HepG2 (cell line): ENCODE data around the gene UTP3. TPM values are rescaled to one million over a fixed set of nuclear protein-coding genes. Genes with fewer than 3 reads are reported as not detected.

Source experiments
- CEBPG ChIP-seq: IDR thresholded peaks from 2 replicates; pipeline ENCODE4 v1.6.1; 2016
- FIP1L1 ChIP-seq: fragments of 200-400 bp; formaldehyde crosslinking; IDR thresholded peaks from 2 replicates; pipeline ENCODE4 v1.6.1; 2018; ENCODE audit warnings: low read depth, mild to moderate bottlenecking, low read length, moderate library complexity, borderline replicate concordance; ENCODE audit not compliant: insufficient read depth
- FOXP4 ChIP-seq: sonication (generic); formaldehyde crosslinking; IDR thresholded peaks from 2 replicates; pipeline ENCODE4 v1.4.0; 2020; ENCODE audit warnings: missing genetic modification reagents
- IKZF4 ChIP-seq: sonication (generic); formaldehyde crosslinking; IDR thresholded peaks from 2 replicates; pipeline ENCODE4 v1.5.1; 2020; ENCODE audit warnings: borderline replicate concordance, mild to moderate bottlenecking, low read depth, missing genetic modification reagents; ENCODE audit errors: not compliant biosample characterization
- JDP2 ChIP-seq: sonication (generic); formaldehyde crosslinking; IDR thresholded peaks from 2 replicates; pipeline ENCODE4 v1.8.1; 2022; ENCODE audit warnings: missing genetic modification reagents, borderline replicate concordance
- KIAA2018 ChIP-seq: sonication (generic); formaldehyde crosslinking; IDR thresholded peaks from 2 replicates; pipeline ENCODE4 v1.5.0; 2020; ENCODE audit warnings: mild to moderate bottlenecking, missing genetic modification reagents, borderline replicate concordance
- NCOA1 ChIP-seq: sonication (generic); formaldehyde crosslinking; IDR thresholded peaks from 2 replicates; pipeline ENCODE4 v1.9.0; 2021; ENCODE audit warnings: missing genetic modification reagents
- PAWR ChIP-seq: sonication (generic); formaldehyde crosslinking; IDR thresholded peaks from 2 replicates; pipeline ENCODE4 v1.4.0; 2020; ENCODE audit warnings: missing genetic modification reagents, mild to moderate bottlenecking, borderline replicate concordance
- TFAP4 ChIP-seq: sonication (generic); IDR thresholded peaks from 2 replicates; pipeline ENCODE4 v1.6.1; 2016; ENCODE audit warnings: low read depth, borderline replicate concordance
- ZNF432 ChIP-seq: sonication (generic); formaldehyde crosslinking; IDR thresholded peaks from 2 replicates; pipeline ENCODE4 v1.5.0; 2020; ENCODE audit warnings: missing genetic modification reagents, mild to moderate bottlenecking, borderline replicate concordance
- ZNF550 ChIP-seq: sonication (generic); formaldehyde crosslinking; IDR thresholded peaks from 2 replicates; pipeline ENCODE4 v1.4.0; 2020; ENCODE audit warnings: mild to moderate bottlenecking, missing genetic modification reagents, borderline replicate concordance
- ZNF687 ChIP-seq: sonication (generic); formaldehyde crosslinking; IDR thresholded peaks from 2 replicates; pipeline ENCODE4 v1.5.1; 2020; ENCODE audit warnings: mild to moderate bottlenecking, missing genetic modification reagents, moderate library complexity
- ZSCAN30 ChIP-seq: sonication (generic); formaldehyde crosslinking; IDR thresholded peaks from 2 replicates; pipeline ENCODE4 v1.5.0; 2020; ENCODE audit warnings: mild to moderate bottlenecking, missing genetic modification reagents
- polyA plus RNA-seq, 8 experiments: library from polyadenylated mRNA; depleted of rRNA in 3 of 8; stranded (reverse) in 7 of 8; unstranded in 1 of 8; fragments of >200 nt; fragmentation: Illumina TruSeq in 4 of 8; extraction: Trizol in 4 of 8; gene quantifications; 2 replicates each; pipeline versions ENCODE4 v1.2.1 to v1.2.3, GENCODE V29; 2011 to 2016; ENCODE audit warnings: low read depth in 4 of 8, missing spikeins in 1 of 8, mixed read lengths in 1 of 8; ENCODE audit not compliant: insufficient read depth in 1 of 8
- total RNA-seq, 5 experiments: library from RNA; depleted of rRNA; stranded (reverse); fragments of >200 nt; fragmentation: Illumina TruSeq; extraction: Trizol; gene quantifications; 2 replicates each; pipeline ENCODE4 v1.2.3, GENCODE V29; 2016; ENCODE audit warnings: low read depth in 1 of 5

Gene UTP3
- total and polyA plus RNA-seq, 2 of the 13 experiments (the other 11 are each of a cell fraction or from before 2014, with no cell fraction given) = 6.9 to 19.5 TPM

- TF ChIP-seq IKZF4 (no peak), NCOA1 (CRISPR knock-in tag) (no peak), KIAA2018 (CRISPR knock-in tag) (no peak), ZNF687 (CRISPR knock-in tag) (peak; percentile 47; the same call in 1 of the 2 replicates), JDP2 (CRISPR knock-in tag) (no peak), ZNF432 (no peak), FOXP4 (no peak), TFAP4 (peak; percentile 76; the same call in 1 of the 2 replicates), ZNF550 (CRISPR knock-in tag) (no peak), ZSCAN30 (CRISPR knock-in tag) (no peak), PAWR (no peak), FIP1L1 (no peak), CEBPG (CRISPR knock-in tag) (no peak)
These were observed 16.0 kb downstream of the UTP3 start (continued) for GRCh38 chr4:70704215-70704930.
